NCI-H1694 treated with DMSO at 0.1 percent for 48 hours (cell line): ENCODE measurements around the gene SUPT5H.
A peak's percentile ranks its signal among the peaks of the same experiment; 100 is the strongest.

Experiments used
- DNase-seq: peaks from one replicate; lab custom pipeline; 2025; lab: John Stamatoyannopoulos, UW

Gene SUPT5H

DNA sequence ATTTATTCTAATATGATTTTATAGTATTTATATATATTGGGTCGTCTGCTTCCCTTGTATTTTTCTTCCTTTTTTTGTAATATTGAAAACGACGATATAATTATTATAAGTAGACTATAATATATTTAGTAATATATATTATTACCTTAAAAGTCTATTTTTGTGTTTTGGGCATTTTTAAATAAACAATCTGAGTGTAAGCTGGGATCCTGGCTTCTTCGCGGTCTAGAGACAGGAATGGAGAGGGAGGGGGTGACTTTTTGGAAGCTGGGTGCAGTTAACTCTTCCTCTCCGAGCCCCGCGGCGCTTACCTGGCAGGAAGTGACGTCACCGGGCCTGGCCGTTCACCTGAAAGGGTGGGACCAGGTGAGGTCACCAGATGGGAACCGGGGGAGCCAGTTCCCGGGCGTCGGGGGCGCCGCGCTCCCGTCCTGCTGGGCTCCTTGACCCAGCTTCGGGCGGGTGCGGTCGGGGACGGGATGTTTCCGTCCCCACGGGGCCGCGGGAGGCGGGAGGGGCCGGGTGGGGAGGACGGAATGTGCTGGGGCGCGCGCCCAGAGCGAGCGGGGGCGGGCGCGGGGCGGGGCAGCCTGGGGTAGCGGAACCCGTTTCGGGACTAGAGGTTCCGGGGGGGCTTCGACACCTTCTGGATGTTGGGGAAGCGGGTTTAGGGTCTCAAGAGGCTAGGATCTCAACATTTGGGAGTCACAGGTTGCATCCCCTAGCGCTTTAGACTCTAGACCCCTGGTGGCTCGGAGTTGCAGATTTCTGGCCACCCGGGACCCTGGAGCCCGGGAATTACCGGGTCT is 36.0 kb upstream of the SUPT5H start:
- DNase-seq: peak; percentile 10

- no peak for DNase-seq
Observed at GRCh38 chr19:39410017-39410830, 35.2 kb upstream of the SUPT5H start.

DNA sequence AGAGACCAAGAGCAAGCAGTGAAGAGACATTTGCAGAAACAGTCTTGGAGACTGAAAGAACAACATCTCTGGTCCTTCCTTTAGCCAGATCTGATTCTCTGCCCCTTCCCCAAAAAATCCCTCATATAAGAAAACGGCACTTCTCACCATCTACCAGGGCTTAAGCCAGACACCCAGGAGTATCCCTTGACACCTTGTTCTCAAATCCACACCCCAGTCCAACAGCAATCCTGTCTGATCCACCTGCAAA is 34.6 kb upstream of the SUPT5H start:
- no peak for DNase-seq

GRCh38 chr19:39411081-39411831 is 34.1 kb upstream of the SUPT5H start:
- DNase-seq: no peak

GRCh38 chr19:39411832-39412099 is 33.6 kb upstream of the SUPT5H start:
- peak; percentile 98 for DNase-seq

DNA sequence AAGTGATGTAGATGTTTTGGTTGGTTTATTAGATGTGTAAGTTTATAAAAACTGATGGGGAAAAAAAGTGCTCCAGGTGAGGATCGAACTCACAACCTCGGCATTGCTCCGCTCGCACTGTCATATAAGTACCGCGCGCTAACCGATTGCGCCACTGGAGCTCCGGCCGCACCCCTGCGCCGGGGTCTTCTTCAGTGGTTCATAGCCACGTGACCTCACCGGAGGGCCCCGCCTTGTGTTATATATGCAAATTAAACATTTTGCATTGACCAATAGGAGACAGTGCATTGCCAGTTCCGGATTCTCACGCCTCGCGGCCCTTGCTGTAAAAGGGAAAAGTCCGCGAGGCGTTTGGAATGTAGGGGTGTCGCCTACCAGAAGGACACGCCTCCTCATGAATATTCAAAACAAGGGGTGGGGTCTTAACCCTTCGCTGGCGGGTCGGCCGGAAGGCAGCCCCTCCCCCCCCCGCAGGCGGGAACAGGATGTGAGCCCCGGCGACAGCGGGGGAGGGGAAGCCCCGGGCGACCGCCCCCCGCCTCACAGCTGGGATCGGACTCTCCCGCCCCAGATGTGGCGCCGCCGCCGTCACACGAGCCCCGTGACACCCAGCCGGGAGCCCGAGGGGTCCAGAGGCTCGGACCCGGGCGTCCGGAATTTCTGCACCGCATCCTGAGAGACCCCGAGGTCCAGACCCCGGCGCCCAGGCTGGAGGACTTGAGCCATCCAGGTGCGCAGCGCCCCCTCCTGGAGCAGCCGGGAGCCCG is 33.1 kb upstream of the SUPT5H start, which contains the start of gene PLEKHG2:
Gene PLEKHG2, plus strand, starts transcription at position 570 of the 767 bp plus-strand sequence. CDS start 1,418 bp downstream, outside the sequence.
- peak; percentile 99 for DNase-seq

- DNase-seq: no peak
Observed at GRCh38 chr19:39412867-39413271, 32.5 kb upstream of the SUPT5H start.

DNA sequence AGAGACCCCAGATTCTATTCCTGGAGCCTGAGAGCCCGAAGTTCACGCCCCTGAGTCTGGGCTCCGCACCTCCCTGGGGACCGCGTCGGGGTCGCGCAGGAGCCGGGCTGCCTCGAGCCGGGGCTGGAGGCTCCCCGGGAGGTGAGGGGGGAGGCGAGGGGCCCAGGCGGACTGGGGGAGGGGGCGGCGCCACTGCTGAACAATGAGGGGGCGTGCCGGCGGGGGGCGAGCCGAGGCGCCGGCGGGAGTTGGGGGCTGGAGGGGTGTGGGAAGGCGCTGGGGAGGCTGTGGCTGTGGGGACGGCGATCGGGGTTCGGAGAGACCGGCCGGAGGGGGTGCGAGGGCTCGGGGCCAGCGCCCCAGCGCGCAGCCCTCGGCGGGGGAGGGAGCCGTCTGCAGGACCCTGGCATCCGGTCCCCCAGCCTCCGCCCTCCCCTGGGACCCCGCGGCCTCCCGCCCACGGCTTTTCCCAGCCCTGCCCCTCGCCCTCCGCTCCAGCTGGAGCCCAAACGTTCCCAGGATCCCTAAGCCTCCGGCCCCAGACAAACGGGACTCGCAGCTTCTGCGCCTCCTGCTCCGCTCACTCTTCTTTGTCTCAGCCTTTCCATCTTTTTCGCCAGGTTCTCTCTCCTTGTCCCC is 32.0 kb upstream of the SUPT5H start:
- peak; percentile 44 for DNase-seq

GRCh38 chr19:39413911-39414608 is 31.3 kb upstream of the SUPT5H start:
- DNase-seq: no peak

GRCh38 chr19:39415111-39416046 is 30.0 kb upstream of the SUPT5H start:
- no peak for DNase-seq

DNA sequence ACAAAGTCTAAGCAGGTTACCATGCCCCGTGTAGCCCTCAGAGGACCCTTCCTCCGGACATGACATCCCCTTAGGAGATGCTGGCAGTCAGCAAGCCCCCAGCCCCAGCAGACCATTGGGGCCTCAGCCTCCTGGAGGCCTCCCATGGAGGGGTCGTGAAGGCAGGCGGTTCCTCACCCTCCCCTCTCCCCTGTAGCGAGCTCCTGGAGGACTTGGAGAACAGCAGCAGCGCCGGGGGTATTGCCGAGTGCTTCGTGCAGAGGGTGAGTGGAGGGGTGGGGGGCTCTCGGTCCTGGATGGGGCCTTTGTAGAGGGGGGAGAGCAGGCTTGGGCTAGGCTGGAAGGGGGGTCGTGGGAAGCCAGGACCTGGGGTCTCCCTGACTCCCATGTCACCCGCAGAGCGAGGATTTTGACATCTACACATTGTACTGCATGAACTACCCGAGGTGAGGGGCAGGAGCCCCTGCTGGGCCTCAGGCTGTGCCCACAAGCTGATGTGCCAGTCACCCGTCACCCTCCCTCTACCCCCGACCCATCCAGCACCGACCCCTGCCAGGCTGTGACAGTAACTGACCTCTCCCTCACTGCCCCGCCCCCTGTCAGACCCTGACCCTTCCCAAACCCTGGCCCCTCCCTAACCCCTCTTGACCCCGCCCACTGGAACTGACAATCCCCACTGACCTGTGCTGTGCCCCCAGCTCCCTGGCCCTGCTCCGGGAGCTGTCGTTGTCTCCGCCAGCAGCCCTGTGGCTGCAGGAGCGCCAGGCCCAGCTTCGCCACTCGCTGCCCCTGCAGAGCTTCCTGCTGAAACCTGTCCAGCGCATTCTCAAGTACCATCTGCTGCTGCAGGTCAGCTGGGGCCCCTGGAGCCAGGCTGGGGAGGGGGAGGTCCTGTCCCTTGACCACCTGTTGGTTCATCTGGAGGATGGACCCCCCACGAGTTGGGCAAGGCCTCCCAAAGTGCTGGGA is 28.9 kb upstream of the SUPT5H start:
- no peak for DNase-seq

- DNase-seq: no peak
Observed at GRCh38 chr19:39417463-39418181, 27.8 kb upstream of the SUPT5H start.

DNA sequence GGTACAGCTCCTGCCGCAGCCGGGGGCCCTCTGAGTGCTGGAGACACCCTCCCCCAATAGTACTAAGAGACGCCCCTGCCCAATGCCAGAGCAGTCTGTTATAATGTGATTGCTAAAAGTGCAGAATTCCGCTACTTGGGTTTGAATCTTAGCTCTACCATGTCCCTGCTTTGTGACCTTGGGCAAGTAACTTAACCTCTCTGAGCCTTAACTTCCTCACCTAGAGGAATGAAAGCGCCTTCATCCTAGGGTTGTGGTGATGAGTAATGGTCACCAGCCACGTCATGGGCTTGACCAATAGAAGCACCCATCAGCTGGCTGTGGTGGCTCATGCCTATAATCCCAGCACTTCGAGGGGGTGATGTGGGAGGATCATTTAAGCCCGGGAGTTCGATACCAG is 26.4 kb upstream of the SUPT5H start:
- DNase-seq: no peak

GRCh38 chr19:39420769-39421168 is 24.6 kb upstream of the SUPT5H start:
- DNase-seq: no peak

- DNase-seq: no peak
Observed at GRCh38 chr19:39422020-39422419, 23.4 kb upstream of the SUPT5H start.

GRCh38 chr19:39423258-39424086 is 21.9 kb upstream of the SUPT5H start:
- DNase-seq: no peak

DNA sequence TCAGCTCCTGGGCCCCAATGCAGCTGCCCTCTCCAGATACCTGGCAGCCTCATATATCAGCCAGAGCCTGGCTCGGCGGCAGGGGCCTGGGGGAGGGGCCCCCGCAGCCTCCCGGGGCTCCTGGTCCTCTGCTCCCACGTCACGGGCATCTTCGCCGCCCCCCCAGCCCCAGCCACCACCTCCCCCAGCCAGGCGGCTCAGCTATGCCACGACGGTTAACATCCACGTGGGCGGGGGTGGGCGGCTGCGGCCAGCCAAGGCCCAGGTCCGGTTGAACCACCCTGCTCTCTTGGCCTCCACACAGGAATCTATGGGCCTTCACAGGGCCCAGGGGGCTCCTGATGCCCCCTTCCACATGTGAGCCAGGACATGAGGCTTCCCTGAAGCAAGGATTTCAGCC is 20.4 kb upstream of the SUPT5H start:
- DNase-seq: no peak
